Pancreas (tissue), 10 donors: ENCODE results near the gene C2. TPM values are rescaled to one million over a fixed set of nuclear protein-coding genes. Genes with fewer than 3 reads are reported as not detected.

Experiments used
- ATAC-seq, 4 donors: fragments of 200-7000 bp; cut with Tn5 transposase; one replicate each; pipeline versions ENCODE4 v1.8.0 to v1.9.1; 2020; ENCODE audit warnings: mild to moderate bottlenecking in 4 of 4, moderate library complexity in 4 of 4
- DNase-seq, 6 donors: peaks; one replicate each; pipeline ENCODE4 v3.0.0-alpha.2; 2020
- FAIRE-seq: peaks from 2 replicates; lab custom pipeline; 2012; peaks lifted over from hg19 to GRCh38; lab: Jason Lieb, UNC
- H3K27ac ChIP-seq, 4 donors: fragments of 200-600 bp; sonication (generic); 1 replicate in 3 of 4; 2 replicates in 1 of 4; pipeline versions ENCODE4 v1.5.0 to v1.8.0; 2020
- H3K27me3 ChIP-seq, 4 donors: fragments of 200-600 bp; one replicate each; pipeline ENCODE4 v1.8.0; 2021
- H3K36me3 ChIP-seq, 3 donors: fragments of 200-600 bp; sonication (generic) in 1 of 3; one replicate each; pipeline versions ENCODE4 v1.5.0 to v1.8.0; 2020 to 2021
- H3K4me1 ChIP-seq, 3 donors: fragments of 200-600 bp; one replicate each; pipeline ENCODE4 v1.8.0; 2021
- H3K4me3 ChIP-seq, 4 donors: fragments of 200-600 bp; sonication (generic) in 2 of 4; one replicate each; pipeline versions ENCODE4 v1.5.0 to v1.8.0; 2020 to 2021
- H3K9me3 ChIP-seq, 4 donors: fragments of 200-600 bp; one replicate each; pipeline ENCODE4 v1.8.0; 2021
- WGBS, 2 donors: extraction: QIAGEN DNeasy Blood & Tissue Kit; methylation state at CpG; one replicate each; pipeline ENCODE4 v1.1.7; 2013; 5-methylcytosine and 5-hydroxymethylcytosine counted together
- intact Hi-C, 3 donors: fragments of 100-400 bp; cut with DNase I; formaldehyde crosslinking; loops; one replicate each; pipeline versions ENCODE4 v1.11.1 to v1.14.2; 2022
- polyA plus RNA-seq, 2 donors: library from polyadenylated mRNA; stranded (reverse); fragments of 200-250 nt; gene quantifications; one replicate each; pipeline ENCODE4 v1.2.3, GENCODE V29; 2013
- total RNA-seq, 6 donors: library from RNA; stranded (reverse); fragmentation: NEBNext Ultra II Directional in 4 of 6; extraction: Animal tissue kit (Norgen Biotek cat#: 25700) in 4 of 6; gene quantifications; one replicate each; pipeline versions ENCODE4 v1.2.1 to v1.2.4, GENCODE V29; 2021 to 2023
- TF ChIP-seq, protein P1 (sequence below), 4 donors: fragments of 200-600 bp; sonication (generic) in 3 of 4; IDR thresholded peaks; one replicate each; pipeline versions ENCODE4 v1.5.0 to v1.8.0; 2021; ENCODE audit warnings: antibody characterized with exemption in 4 of 4
- donor health status: healthy with polysubstance abuse.
- donor health status: DM: no; HTN: no; CAD: no; lungs with moderate emphysema.
- donor health status: DM: no; HTN: no; CAD: no.
- donor health status: control.
- donor health status: control.
- donor health status: Bipolar disorder and iron deficiency.
- donor health status: DM: yes; HTN: yes; CAD: no.
- donor health status: DM: no; HTN: no; CAD: no.
- donor health status: DM: no; HTN: no; CAD: no.
- donor health status: DM: yes; HTN: yes; CAD: no.

C2 gene
- total and polyA plus RNA-seq, 8 donors: 0.63 to 14.0 (median 2.2) TPM

DNA sequence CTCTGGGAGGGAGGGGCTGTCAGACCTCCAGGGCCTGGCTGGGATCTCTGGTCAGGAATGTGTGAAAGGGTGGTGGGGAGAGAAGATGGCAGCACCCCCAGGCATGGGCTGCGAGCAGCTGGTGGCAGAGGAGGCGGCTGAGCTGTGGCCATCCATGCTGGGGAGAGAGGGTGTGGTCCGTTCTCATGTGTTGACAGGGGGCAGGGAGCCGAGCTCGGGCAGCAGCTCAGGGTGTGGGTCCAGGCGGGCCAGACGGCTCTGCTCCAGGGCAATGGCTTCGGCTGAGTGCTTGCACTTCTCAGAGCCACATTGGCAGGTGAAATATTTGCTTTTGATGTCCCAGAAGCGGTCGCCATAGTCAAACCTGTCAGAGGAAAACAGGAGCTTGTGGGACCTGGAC is 47.6 kb upstream of the C2 start:
- no peaks in the 10 kb centered on the region for H3K27me3 ChIP-seq
- TF ChIP-seq, protein P1, sequence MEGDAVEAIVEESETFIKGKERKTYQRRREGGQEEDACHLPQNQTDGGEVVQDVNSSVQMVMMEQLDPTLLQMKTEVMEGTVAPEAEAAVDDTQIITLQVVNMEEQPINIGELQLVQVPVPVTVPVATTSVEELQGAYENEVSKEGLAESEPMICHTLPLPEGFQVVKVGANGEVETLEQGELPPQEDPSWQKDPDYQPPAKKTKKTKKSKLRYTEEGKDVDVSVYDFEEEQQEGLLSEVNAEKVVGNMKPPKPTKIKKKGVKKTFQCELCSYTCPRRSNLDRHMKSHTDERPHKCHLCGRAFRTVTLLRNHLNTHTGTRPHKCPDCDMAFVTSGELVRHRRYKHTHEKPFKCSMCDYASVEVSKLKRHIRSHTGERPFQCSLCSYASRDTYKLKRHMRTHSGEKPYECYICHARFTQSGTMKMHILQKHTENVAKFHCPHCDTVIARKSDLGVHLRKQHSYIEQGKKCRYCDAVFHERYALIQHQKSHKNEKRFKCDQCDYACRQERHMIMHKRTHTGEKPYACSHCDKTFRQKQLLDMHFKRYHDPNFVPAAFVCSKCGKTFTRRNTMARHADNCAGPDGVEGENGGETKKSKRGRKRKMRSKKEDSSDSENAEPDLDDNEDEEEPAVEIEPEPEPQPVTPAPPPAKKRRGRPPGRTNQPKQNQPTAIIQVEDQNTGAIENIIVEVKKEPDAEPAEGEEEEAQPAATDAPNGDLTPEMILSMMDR (IDR thresholded peaks at IDR 0.05): no peak
- FAIRE-seq: no peak
- no peaks in the 10 kb centered on the region for H3K9me3 ChIP-seq
- peaks cover 0 to 18% (median 6%) of the 10 kb centered on the region in 3 donors for H3K4me1 ChIP-seq
- no peak for DNase-seq
- H3K4me3 ChIP-seq: no peak overlapping the region
- intact Hi-C loops: no loop called here
- no peak for ATAC-seq
- H3K27ac ChIP-seq: no peak overlapping the region
- 86 to 89% methylated on average over 9 to 10 of the region's 10 CpGs for WGBS, 2 donors
- peaks cover 3 to 32% (median 13%) of the 10 kb centered on the region in 3 donors for H3K36me3 ChIP-seq

DNA sequence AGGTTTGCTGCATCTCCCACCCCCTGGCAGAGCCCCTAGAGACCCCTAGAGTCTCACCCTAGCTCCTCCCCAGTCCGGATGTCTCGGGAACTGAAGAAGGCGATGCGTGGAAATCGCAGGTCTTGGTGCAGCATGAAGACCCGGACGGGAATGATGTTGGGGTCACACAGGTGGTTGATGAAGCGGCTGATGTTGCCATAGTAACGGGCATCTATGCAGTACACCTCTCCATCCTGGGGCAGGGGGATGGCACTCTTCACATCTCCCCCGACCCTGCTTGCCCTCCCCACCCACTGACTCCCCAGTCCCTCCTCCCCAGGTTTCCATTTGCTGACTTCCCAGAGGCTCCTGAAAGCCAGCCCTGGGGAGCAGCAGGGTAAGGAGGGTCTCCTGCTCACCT is 46.9 kb upstream of the C2 start:
- peaks cover 0 to 13% (median 6%) of the 10 kb centered on the region in 3 donors for H3K4me1 ChIP-seq
- H3K4me3 ChIP-seq: no peak overlapping the region
- peaks cover 3 to 37% (median 13%) of the 10 kb centered on the region in 3 donors for H3K36me3 ChIP-seq
- intact Hi-C loops: no loop called here
- ATAC-seq: no peak
- H3K27me3 ChIP-seq: no peaks in the 10 kb centered on the region
- H3K9me3 ChIP-seq: no peaks in the 10 kb centered on the region
- WGBS, 2 donors: 86 to 94% methylated on average over 10 of the region's 10 CpGs
- no peak for FAIRE-seq
- peak in 1 of 6 donors; percentile 11 for DNase-seq
- TF ChIP-seq, protein P1 (IDR thresholded peaks at IDR 0.05): no peak
- no peak overlapping the region for H3K27ac ChIP-seq

GRCh38 chr6:31881136-31881859 is 46.2 kb upstream of the C2 start:
- Histone ChIP-seq H3K9me3 (no peaks in the 10 kb centered on the region), H3K4me1 (peaks cover 0 to 10% (median 6%) of the 10 kb centered on the region in 3 donors), H3K4me3 (no peak overlapping the region), H3K27ac (no peak overlapping the region), H3K27me3 (no peaks in the 10 kb centered on the region), H3K36me3 (peaks cover 3 to 39% (median 13%) of the 10 kb centered on the region in 3 donors)
- WGBS, 2 donors: 83 to 88% methylated on average over 9 of the region's 9 CpGs
- intact Hi-C loops: no loop called here
- no peak for FAIRE-seq
- DNase-seq: no peak
- TF ChIP-seq, protein P1 (IDR thresholded peaks at IDR 0.05): no peak
- no peak for ATAC-seq

DNA sequence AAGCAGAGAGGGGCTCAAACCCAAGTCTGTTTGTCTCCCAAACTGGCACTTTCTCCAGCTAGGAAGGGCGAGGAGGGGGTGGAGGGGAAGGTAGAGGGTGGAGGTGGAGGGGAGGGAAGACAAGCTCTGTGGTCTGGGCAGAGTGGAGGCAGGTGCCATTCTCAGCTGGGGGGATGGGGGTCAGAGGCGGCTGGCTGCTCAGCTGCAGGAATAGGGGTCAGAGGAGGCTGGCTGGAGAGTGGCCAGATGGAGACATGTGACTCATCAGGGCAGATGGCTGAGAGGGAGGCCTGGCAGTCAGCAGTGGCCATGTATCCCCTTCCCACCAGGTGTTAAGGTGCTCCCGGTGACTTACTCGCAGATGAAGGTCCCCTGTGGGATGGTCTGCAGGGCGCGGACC is 45.2 kb upstream of the C2 start:
- FAIRE-seq (no peak), ATAC-seq (no peak), DNase-seq (peak in 1 of 6 donors; percentile 13)
- WGBS, 2 donors: 89 to 92% methylated on average over 6 of the region's 6 CpGs
- H3K4me3 ChIP-seq: no peak overlapping the region
- H3K27ac ChIP-seq: no peak overlapping the region
- TF ChIP-seq, protein P1 (IDR thresholded peaks at IDR 0.05): no peak
- H3K4me1 ChIP-seq: peaks cover 0 to 6% (median 5%) of the 10 kb centered on the region in 3 donors
- peaks cover 5 to 49% (median 19%) of the 10 kb centered on the region in 3 donors for H3K36me3 ChIP-seq
- no peaks in the 10 kb centered on the region for H3K9me3 ChIP-seq
- H3K27me3 ChIP-seq: no peaks in the 10 kb centered on the region
- intact Hi-C loops: no loop called here

DNA sequence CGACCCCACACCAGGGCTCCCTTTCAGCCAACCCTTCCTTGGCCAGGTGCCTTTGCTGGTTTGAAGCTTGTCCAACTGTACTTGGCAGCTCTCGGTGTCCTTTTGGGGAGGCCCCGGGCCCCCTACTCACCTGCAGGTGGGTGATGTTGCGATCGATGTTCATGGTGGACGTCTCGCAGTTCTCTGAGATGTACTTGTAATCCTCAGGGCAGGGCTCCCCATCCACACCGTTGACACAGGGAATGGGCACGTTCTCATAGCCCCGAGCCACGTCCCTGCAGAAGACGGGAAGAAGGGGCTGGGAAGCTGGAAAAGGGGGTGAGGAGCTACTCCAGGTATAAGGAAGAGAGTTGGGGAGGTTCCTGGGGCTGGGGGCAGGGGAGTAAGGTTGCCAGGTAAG is 43.8 kb upstream of the C2 start:
- intact Hi-C loops: no loop called here
- WGBS, 2 donors: 91 to 93% methylated on average over 12 of the region's 12 CpGs
- no peak overlapping the region for H3K27ac ChIP-seq

More for the DNA sequence above, 43.8 kb upstream of the C2 start:
- Histone ChIP-seq H3K4me3 (no peak overlapping the region), H3K27me3 (no peaks in the 10 kb centered on the region), H3K4me1 (no peaks in the 10 kb centered on the region), H3K9me3 (no peaks in the 10 kb centered on the region), H3K36me3 (peaks cover 5 to 57% (median 23%) of the 10 kb centered on the region in 3 donors)
- no peak for FAIRE-seq
- no peak for DNase-seq
- TF ChIP-seq, protein P1 (IDR thresholded peaks at IDR 0.05): no peak
- no peak for ATAC-seq
